D341Med (cell line): ENCODE data around the gene VIL1.
A peak's percentile ranks its signal among the peaks of the same experiment; 100 is the strongest.

Experiments used
- DNase-seq: peaks from one replicate; pipeline ENCODE4 v3.0.0; 2012; ENCODE audit warnings: low spot score

VIL1 gene

DNA sequence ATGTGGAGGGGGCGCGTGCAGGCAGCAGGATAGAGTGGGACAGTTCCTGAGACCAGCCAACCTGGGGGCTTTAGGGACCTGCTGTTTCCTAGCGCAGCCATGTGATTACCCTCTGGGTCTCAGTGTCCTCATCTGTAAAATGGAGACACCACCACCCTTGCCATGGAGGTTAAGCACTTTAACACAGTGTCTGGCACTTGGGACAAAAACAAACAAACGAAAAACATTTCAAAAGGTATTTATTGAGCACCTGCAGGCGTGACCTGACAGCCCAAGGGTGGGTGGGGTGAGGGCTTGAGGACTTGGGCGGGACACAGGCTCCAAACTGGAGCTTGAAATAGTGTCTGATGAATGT, 23.9 kb upstream of the VIL1 start:
- DNase-seq = no peak

DNA sequence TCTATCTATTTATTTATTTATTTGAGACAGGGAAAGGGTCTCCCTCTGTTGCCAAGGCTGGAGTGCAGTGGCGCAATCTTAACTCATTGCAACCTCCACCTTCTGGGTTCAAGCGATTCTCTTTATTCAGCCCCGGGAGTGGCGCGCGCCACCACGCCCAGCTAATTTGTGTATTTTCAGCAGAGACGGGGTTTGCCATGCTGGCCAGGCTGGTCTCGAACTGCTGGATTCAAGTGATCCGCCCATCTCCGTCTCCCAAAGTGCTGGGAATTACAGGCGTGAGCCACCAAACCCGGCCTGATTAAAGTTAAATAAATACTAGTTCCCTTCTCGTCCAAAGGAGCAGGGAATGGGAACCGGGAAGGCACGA, 23.5 kb upstream of the VIL1 start:
- DNase-seq = no peak

GRCh38 chr2:218395826-218396687, 22.9 kb upstream of the VIL1 start:
- peak; percentile 94 for DNase-seq

DNA sequence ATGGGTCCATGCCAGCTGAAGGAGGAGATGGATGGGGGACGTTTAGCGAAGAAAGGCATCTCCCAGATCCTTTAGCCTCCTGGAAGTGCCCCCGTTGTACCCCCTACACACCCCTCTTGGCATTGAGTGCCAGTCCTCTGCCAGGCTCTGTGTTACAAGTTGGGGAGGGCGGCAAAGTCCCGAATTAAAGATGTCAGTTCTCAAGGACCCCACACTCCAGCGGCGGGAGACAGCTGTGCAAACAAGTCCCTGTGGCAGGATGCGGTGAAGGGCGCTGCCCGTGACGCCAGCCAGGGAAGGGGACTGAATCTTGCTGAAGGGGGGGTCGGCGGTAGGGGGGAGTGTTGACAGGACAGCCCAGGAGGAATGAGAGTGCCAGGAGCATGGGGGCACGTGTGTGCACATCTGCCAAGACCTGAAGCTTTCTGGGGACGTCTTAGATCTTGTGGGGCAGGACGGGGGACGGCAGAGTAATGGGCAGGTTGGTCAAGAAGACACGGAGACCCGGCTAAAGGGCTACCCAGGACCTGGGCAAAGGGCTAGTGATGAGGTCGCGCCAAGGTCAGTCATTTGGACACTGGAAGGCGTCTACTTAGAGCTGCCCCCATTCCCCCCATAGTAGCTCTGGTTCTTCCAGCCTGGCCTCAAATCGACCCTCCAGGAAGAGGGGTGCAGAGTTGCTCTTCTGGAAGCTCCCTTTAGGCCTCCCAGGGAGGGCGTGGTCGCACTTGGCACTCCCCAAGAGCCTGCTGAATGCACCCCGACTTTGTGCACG, 22.0 kb upstream of the VIL1 start:
- DNase-seq = peak; percentile 36

DNA sequence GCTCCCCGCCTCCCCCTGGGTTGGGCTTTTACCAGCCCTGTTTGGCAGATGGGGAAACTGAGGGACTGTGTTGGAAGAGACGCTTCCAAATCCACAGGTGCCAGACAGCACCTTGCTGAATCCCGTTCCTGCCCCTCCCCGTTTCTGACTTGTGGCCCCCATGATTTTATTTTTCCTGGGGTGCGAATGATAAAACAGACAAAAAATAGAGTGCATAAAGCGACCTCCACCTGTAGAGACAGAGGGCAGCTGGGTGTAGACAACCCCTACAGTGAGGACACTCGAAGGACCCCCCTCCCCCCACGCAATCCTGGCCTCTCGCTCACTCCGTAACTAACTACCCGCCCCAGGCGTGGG, 21.5 kb upstream of the VIL1 start:
- DNase-seq = no peak

DNA sequence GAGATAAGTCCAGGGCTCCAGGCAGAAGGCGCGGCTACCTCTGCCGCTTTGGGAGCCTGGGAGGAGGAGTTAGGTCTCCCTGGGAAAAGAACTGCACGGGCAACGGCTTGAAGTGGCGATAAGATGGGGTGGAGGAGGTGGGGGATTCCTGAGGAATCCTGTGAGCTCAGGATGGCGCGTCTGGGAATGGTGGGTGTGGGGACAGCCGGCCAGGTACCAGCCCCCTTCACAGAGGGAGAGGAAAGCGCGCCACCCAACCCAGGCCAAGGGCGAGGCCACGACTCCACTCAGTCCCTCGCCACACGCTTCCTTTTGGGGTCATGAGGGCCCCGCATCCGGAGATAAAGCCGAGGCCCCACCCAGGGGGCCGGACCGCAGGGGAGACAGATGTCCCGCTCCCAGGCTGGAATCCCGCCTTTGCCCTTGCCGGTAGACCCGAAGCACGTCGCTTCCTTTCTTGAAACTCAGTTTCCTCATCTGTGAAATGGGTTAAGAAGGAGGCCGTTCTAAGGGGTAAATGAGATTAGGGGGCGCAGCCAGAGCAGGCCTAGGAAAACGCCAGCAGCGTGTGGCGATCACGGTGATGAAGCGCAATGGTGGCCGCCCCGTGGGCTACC, 21.0 kb upstream of the VIL1 start:
- DNase-seq = peak; percentile 35

DNA sequence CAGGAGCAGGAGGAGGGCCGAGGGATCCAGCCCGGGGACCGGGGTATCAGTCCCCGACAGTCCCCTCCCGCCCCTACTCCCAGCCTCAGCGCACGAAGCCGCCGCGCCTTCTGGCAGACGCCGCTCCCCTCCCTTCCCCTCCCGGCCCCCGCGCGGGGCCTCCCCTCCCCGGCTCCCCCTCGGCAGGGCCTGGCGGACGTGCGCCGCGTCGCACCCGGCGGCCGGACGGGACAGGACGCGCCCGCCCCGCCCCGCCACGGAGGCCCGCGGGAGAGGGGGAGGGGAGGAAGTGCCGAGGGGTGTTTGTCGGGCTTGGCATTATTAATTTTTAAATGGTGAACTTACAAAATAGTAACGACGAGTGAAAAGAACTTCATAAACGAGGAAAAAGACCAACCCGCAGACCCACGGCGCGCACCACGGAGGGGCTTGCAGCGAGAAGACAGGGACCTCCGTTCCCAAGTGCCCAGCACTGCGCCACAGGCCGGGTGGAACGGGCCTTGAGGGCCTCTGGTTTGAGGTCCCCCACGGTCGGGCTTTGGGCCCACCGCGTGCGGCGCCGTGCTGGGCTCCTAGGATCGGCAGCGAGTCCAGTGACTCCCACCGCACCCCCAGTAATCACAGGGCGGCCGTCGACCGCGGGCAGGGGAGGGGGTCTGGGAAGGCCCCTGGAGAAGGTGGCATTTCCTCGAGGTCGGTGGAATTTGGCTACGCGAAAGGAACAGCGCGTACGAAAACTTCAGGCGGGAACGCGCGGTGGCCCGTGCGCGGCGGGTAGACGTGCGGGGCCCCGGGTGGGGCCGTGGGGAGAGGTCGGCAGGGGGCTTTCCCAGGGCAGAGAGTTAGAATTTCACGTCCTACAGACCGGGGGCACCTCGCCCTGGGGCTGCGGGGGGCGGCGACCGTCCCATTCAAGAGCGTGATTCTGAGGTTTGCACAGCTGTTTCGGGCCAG, 20.2 kb upstream of the VIL1 start:
- DNase-seq = peak; percentile 32

DNA sequence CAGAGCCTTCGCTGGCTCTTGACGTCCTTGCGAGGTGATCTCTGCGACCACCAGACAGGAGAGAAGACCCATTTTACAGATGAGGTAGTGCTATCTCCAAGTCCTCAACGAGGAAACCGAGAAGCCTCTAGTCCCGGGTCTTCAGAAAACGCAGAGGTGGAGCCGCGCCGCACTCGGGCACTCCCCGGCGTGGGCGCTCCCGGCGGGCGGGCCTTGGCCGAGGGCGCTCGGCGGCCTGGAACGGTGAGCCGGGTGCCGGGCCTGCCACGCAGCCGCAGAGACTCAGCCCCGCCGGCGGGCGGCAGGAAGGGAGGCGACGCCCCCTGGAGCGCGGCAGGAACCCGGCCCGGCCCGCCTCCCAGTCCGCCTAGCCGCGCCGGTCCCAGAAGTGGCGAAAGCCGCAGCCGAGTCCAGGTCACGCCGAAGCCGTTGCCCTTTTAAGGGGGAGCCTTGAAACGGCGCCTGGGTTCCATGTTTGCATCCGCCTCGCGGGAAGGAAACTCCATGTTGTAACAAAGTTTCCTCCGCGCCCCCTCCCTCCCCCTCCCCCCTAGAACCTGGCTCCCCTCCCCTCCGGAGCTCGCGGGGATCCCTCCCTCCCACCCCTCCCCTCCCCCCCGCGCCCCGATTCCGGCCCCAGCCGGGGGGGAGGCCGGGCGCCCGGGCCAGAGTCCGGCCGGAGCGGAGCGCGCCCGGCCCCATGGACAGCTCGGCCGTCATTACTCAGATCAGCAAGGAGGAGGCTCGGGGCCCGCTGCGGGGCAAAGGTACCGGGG, 19.3 kb upstream of the VIL1 start, which contains the start of gene CTDSP1:
CTDSP1 (plus strand) TSS at position 478 of the 776 bp plus-strand sequence; CDS start at position 701, 223 bp downstream.
- peak; percentile 89 for DNase-seq

DNA sequence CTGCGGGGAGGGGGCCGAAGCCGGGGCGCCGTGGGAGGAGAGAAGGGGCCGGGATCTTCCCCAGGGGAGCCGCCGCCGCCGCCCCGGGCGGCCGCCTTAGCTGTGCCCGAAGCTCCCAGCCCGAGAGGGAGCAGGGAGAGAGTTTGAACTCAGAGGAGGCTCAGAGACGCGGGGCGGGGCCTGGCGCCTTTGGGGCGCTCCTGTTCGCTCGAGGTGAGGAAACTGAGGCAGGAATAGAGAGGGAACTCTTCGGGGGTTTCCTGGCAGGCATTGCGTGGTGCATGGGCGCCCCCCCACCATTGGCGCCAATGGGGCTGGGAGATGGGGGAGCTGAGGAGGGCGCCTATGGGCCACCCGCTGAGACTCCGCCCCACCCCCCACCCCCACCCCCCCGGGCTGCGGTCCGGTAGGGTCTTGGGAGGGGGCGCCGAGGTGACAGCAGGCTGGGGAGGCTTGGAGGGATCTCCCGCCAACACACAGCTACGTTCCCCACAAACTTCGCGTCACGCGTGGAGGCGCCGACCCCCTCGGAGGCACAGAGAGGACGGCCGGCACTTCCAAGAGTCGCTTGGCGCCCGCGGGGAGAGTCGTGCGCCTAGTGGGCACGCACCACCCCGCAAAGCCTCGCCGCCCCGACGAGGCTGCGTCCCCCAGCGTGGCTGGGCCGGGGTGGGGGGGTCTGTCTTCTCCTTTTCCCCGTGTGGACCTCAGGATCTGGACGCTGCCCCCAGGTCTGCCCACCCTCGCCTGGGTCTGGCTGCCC, 18.6 kb upstream of the VIL1 start:
- DNase-seq = peak; percentile 61

- no peak for DNase-seq
Observed at GRCh38 chr2:218400930-218401881, 17.7 kb upstream of the VIL1 start.

GRCh38 chr2:218401890-218402289, 17.0 kb upstream of the VIL1 start:
- DNase-seq = no peak

- DNase-seq = no peak
Observed at GRCh38 chr2:218402491-218402901, 16.4 kb upstream of the VIL1 start.

DNA sequence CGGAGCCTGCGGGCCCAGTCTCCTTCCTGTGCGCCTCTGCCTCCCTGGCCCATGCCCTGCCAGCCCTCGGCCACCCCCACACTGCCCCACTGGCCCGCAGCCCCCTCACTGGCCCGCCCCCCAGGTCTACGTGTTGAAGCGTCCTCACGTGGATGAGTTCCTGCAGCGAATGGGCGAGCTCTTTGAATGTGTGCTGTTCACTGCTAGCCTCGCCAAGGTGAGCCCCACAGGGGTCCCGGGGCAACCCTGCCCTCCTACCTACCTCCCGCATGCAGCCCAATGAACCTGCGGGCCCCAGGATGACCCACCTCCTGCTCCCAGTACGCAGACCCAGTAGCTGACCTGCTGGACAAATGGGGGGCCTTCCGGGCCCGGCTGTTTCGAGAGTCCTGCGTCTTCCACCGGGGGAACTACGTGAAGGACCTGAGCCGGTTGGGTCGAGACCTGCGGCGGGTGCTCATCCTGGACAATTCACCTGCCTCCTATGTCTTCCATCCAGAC, 16.0 kb upstream of the VIL1 start:
- DNase-seq = no peak

DNA sequence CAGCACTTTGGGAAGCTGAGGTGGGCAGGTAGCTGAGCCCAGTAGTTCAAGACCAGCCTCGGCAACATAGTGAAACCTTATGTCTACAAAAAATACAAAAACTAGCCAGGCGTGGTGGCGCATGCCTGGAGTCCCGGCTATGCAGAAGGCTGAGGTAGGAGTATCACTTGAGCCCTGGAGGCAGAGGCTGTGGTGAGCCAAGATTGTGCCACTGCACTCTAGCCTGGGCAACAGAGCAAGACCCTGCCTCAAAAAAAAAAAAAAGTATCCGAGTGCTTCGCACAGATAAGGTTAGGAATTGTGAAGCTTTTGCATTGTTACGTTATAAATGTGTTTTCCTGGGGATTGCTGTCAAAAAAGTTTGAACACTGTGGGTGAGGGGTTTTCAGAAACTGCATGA, 15.1 kb upstream of the VIL1 start:
- DNase-seq = no peak

DNA sequence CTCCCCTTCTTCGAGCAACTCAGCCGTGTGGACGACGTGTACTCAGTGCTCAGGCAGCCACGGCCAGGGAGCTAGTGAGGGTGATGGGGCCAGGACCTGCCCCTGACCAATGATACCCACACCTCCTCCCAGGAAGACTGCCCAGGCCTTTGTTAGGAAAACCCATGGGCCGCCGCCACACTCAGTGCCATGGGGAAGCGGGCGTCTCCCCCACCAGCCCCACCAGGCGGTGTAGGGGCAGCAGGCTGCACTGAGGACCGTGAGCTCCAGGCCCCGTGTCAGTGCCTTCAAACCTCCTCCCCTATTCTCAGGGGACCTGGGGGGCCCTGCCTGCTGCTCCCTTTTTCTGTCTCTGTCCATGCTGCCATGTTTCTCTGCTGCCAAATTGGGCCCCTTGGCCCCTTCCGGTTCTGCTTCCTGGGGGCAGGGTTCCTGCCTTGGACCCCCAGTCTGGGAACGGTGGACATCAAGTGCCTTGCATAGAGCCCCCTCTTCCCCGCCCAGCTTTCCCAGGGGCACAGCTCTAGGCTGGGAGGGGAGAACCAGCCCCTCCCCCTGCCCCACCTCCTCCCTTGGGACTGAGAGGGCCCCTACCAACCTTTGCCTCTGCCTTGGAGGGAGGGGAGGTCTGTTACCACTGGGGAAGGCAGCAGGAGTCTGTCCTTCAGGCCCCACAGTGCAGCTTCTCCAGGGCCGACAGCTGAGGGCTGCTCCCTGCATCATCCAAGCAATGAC, 14.4 kb upstream of the VIL1 start:
- DNase-seq = no peak

DNA sequence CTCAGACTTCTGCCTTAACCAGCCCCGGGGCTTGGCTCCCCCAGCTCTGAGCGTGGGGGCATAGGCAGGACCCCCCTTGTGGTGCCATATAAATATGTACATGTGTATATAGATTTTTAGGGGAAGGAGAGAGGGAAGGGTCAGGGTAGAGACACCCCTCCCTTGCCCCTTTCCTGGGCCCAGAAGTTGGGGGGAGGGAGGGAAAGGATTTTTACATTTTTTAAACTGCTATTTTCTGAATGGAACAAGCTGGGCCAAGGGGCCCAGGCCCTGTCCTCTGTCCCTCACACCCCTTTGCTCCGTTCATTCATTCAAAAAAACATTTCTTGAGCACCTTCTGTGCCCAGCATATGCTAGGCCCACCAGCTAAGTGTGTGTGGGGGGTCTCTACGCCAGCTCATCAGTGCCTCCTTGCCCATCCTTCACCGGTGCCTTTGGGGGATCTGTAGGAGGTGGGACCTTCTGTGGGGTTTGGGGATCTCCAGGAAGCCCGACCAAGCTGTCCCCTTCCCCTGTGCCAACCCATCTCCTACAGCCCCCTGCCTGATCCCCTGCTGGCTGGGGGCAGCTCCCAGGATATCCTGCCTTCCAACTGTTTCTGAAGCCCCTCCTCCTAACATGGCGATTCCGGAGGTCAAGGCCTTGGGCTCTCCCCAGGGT, 13.7 kb upstream of the VIL1 start:
- no peak for DNase-seq

GRCh38 chr2:218405746-218406208, 13.1 kb upstream of the VIL1 start:
- no peak for DNase-seq
